HepG2 (cell line): ENCODE results near the gene MISP3.

ENCODE experiments used
- CHD2 ChIP-seq: IDR thresholded peaks from 2 replicates; pipeline ENCODE4 v1.6.1; 2011; ENCODE audit warnings: low read depth, low read length, improper control_type of control experiment
- CHD4 ChIP-seq: fragments of 200-600 bp; sonication (generic); IDR thresholded peaks from 2 replicates; pipeline ENCODE4 v1.7.0; 2017; ENCODE audit warnings: mild to moderate bottlenecking, low read length, borderline replicate concordance
- FOXK2 ChIP-seq: fragments of 450-650 bp; IDR thresholded peaks from 2 replicates; pipeline ENCODE4 v1.6.1; 2016
- STAG1 ChIP-seq: sonication (generic); formaldehyde crosslinking; IDR thresholded peaks from 2 replicates; pipeline ENCODE4 v1.4.0; 2020; ENCODE audit warnings: missing genetic modification reagents
- TAF1 ChIP-seq: sonication (generic); formaldehyde crosslinking; IDR thresholded peaks from 2 replicates; pipeline ENCODE4 v1.4.0; 2020; ENCODE audit warnings: missing genetic modification reagents
- ZBTB40 ChIP-seq, 2 experiments: fragments of 450-650 bp in 1 of 2; sonication (generic) in 1 of 2; formaldehyde crosslinking in 1 of 2; IDR thresholded peaks; 2 replicates each; pipeline versions ENCODE4 v1.6.1 to v1.8.0; 2016 to 2022; ENCODE audit warnings: antibody characterized with exemption in 1 of 2, mild to moderate bottlenecking in 1 of 2, missing genetic modification reagents in 1 of 2
- ZNF124 ChIP-seq: sonication (generic); formaldehyde crosslinking; IDR thresholded peaks from 2 replicates; pipeline ENCODE4 v1.4.0; 2020; ENCODE audit warnings: missing genetic modification reagents
- ZNF558 ChIP-seq: sonication (generic); formaldehyde crosslinking; IDR thresholded peaks from 2 replicates; pipeline ENCODE4 v1.9.0; 2022; ENCODE audit warnings: mild to moderate bottlenecking, missing genetic modification reagents, borderline replicate concordance
- ZNF703 ChIP-seq: sonication (generic); formaldehyde crosslinking; IDR thresholded peaks from 2 replicates; pipeline ENCODE4 v1.5.1; 2020; ENCODE audit warnings: missing genetic modification reagents, mild to moderate bottlenecking, moderate library complexity, borderline replicate concordance
- TF ChIP-seq, protein P1 (sequence below): sonication (generic); formaldehyde crosslinking; conservative IDR thresholded peaks from 2 replicates; pipeline ENCODE4 v1.4.0; 2020; ENCODE audit warnings: missing genetic modification reagents

DNA sequence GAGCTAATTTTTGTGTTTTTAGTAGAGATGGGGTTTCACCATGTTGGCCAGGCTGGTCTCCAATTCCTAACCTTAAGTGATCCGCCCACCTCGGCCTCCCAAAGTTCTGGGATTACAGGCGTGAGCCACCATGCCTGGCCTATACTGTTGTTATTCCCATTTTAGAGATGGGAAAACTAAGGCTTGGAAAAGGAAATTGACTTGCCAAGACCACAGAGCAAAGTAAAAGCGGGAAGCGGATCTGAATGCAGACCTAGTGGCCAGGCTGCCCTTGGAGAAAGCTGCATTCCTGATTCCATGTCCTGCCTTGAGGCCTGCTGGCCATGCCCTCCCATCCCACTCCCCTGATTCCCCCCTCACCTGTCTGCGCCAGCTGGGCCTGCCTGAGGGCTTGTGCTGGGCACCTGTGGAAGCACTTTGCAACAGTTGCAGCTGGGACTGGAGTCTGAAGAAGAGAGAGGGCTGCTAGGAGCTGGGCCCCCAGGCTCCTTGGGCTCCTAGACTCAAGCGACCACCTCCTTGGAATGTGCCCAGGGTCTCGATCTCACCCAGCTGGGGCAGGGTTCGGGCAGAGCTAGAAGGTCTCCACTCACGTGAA is 16.4 kb upstream of the MISP3 start:
- TF ChIP-seq TAF1 (CRISPR knock-in tag) (no peak), FOXK2 (no peak), STAG1 (CRISPR knock-in tag) (no peak), ZNF558 (CRISPR knock-in tag) (no peak), CHD2 (no peak), CHD4 (no peak), ZNF124 (CRISPR knock-in tag) (no peak), ZBTB40 (IDR thresholded peaks at IDR 0.05) (no peak), ZBTB40 (CRISPR knock-in tag; IDR thresholded peaks at IDR 0.05) (no peak), ZNF703 (no peak)
- TF ChIP-seq, protein P1, sequence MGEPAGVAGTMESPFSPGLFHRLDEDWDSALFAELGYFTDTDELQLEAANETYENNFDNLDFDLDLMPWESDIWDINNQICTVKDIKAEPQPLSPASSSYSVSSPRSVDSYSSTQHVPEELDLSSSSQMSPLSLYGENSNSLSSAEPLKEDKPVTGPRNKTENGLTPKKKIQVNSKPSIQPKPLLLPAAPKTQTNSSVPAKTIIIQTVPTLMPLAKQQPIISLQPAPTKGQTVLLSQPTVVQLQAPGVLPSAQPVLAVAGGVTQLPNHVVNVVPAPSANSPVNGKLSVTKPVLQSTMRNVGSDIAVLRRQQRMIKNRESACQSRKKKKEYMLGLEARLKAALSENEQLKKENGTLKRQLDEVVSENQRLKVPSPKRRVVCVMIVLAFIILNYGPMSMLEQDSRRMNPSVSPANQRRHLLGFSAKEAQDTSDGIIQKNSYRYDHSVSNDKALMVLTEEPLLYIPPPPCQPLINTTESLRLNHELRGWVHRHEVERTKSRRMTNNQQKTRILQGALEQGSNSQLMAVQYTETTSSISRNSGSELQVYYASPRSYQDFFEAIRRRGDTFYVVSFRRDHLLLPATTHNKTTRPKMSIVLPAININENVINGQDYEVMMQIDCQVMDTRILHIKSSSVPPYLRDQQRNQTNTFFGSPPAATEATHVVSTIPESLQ (CRISPR knock-in tag), result no peak
